HFFc6 (cell line): ENCODE data around the gene ATP6V1G1. TPM values are rescaled to one million over a fixed set of nuclear protein-coding genes. Genes with fewer than 3 reads are reported as not detected.
"Not testable (repeated sequence)": the region's sequence is repeated elsewhere in the genome, so short reads cannot be mapped to it uniquely, and the experiment has no call there.

Experiments used
- DNase-seq: peaks from one replicate; pipeline ENCODE4 v3.0.0-alpha.2; 2018
- H3K27ac Mint-ChIP-seq: 2 replicates; pipeline ENCODE4 v1.8.0; 2020; ENCODE audit warnings: mild to moderate bottlenecking, mixed read lengths
- H3K27me3 Mint-ChIP-seq: 2 replicates; pipeline ENCODE4 v1.8.0; 2021; ENCODE audit warnings: mild to moderate bottlenecking, moderate library complexity, mixed read lengths; ENCODE audit not compliant: insufficient read depth
- H3K36me3 Mint-ChIP-seq: 2 replicates; pipeline ENCODE4 v1.8.0; 2021; ENCODE audit warnings: low read depth, mixed read lengths
- H3K4me1 Mint-ChIP-seq: 2 replicates; pipeline ENCODE4 v1.8.0; 2020; ENCODE audit warnings: low read depth, mixed read lengths
- H3K4me3 Mint-ChIP-seq: 2 replicates; pipeline ENCODE4 v1.8.0; 2020; ENCODE audit warnings: mild to moderate bottlenecking, moderate library complexity, mixed read lengths
- H3K9me3 Mint-ChIP-seq: 2 replicates; pipeline ENCODE4 v1.8.0; 2020; ENCODE audit warnings: mild to moderate bottlenecking, mixed read lengths
- CTCF ChIP-seq: fragments of 200-600 bp; sonication (generic); IDR thresholded peaks from 2 replicates; pipeline ENCODE4 v1.5.0; 2021; ENCODE audit warnings: antibody characterized with exemption, mild to moderate bottlenecking
- total RNA-seq, 6 experiments: library from RNA; stranded (reverse); fragmentation: NEBNext Ultra II Directional; extraction: Animal tissue kit (Norgen Biotek cat#: 25700); gene quantifications; 2 replicates in 1 of 6; 3 replicates in 5 of 6; pipeline ENCODE4 v1.2.3, GENCODE V29; 2021

ATP6V1G1 gene
- total RNA-seq, 6 experiments from 2014 or later = 74.2 to 104 (median 86.5) TPM

- no peak for DNase-seq
- H3K27ac Mint-ChIP-seq = no peak overlapping the region
- H3K4me3 Mint-ChIP-seq = no peak overlapping the region
- H3K4me1 Mint-ChIP-seq = peaks cover 10% of the 10 kb centered on the region
- no peak for TF ChIP-seq CTCF
- no peaks in the 10 kb centered on the region for H3K36me3 Mint-ChIP-seq
- peaks cover 12% of the 10 kb centered on the region for H3K27me3 Mint-ChIP-seq
- no peaks in the 10 kb centered on the region for H3K9me3 Mint-ChIP-seq
These were observed 16.8 kb upstream of the ATP6V1G1 start for GRCh38 chr9:114570742-114571141.

DNA sequence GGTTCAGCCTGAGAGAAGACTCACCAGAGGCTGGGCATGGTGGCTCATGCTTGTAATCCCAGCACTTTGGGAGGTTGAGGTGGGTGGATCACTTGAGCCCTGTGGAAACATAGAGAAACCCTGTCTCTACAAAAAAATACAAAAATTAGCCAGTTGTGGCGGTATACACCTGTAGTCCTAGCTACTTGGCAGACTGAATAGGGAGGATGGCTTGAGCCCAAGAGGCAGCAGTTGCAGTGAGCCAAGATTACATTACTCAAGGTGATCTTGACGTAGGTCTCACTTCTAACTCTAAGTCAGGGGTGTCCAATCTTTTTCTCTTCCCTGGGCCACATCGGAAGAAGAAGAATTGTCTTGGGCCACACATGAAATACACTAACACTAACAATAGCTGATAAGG is 16.2 kb upstream of the ATP6V1G1 start:
- no peaks in the 10 kb centered on the region for H3K36me3 Mint-ChIP-seq
- no peak overlapping the region for H3K27ac Mint-ChIP-seq
- H3K4me3 Mint-ChIP-seq = no peak overlapping the region
- no peak for TF ChIP-seq CTCF
- peaks cover 12% of the 10 kb centered on the region for H3K27me3 Mint-ChIP-seq
- peaks cover 3% of the 10 kb centered on the region for H3K4me1 Mint-ChIP-seq
- no peaks in the 10 kb centered on the region for H3K9me3 Mint-ChIP-seq
- no peak for DNase-seq

DNA sequence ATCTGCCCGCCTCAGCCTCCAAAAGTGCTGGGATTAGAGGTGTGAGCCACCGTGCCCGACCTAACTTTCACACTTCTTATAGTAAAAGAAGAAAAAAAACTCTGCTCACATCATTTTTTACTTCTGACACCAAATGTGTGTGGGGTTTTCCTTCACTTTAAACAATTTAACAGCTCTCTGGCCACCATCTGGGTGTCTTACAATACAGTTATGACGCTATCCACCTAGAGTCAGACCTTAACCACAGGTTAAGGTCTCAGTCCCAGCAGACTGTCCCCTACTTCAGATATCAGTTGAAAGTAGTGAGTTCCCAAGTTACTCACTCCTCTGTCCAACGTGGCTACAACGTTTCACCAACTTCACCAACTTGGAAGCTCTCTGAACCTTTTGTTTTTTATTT is 15.4 kb upstream of the ATP6V1G1 start:
- H3K27me3 Mint-ChIP-seq = peaks cover 12% of the 10 kb centered on the region
- H3K4me1 Mint-ChIP-seq = no peaks in the 10 kb centered on the region
- no peak overlapping the region for H3K4me3 Mint-ChIP-seq
- H3K27ac Mint-ChIP-seq = no peak overlapping the region
- no peaks in the 10 kb centered on the region for H3K9me3 Mint-ChIP-seq
- no peak for TF ChIP-seq CTCF
- H3K36me3 Mint-ChIP-seq = no peaks in the 10 kb centered on the region
- no peak for DNase-seq

DNA sequence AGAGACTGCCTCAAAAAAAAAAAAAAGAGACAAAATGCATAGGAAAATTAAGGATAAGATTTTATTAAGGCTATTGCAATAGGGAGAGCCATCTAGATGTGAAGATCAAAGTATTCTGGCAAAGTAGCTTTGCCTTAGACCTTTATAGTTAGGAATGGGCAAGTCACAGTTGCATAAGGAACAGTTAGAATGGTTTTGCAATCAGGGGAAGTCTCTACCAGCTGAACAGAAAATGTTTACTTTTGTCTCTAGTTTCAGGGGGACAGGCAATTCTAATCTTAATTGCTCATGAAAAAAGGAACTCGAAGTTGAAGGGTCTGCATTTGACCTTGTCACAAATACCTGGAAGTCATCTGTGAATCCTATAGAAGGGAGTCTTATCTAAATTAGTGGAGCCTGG is 13.1 kb upstream of the ATP6V1G1 start:
- no peaks in the 10 kb centered on the region for H3K4me1 Mint-ChIP-seq
- no peak overlapping the region for H3K4me3 Mint-ChIP-seq
- DNase-seq = no peak
- TF ChIP-seq CTCF = no peak
- H3K27me3 Mint-ChIP-seq = peaks cover 12% of the 10 kb centered on the region
- no peak overlapping the region for H3K27ac Mint-ChIP-seq
- no peaks in the 10 kb centered on the region for H3K9me3 Mint-ChIP-seq
- no peaks in the 10 kb centered on the region for H3K36me3 Mint-ChIP-seq

DNA sequence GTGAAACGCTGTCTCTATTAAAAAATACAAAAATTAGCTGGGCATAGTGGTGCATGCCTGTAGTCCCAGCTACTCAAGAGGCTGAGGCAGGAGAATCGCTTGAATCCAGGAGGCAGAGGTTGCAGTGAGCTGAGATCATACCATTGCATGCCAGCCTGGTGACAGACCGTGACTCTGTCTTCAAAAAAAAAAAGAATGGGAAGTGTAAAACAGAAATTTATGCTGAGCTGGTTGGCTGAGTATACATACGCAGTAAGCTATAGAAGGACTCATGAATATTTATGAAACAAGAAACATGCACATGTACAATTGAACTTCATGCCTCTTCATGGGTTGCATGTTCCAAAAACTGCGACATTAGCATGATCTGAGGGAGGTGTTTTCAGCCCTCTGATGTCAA is 10.8 kb upstream of the ATP6V1G1 start:
- H3K27me3 Mint-ChIP-seq = peaks cover 11% of the 10 kb centered on the region
- not testable (repeated sequence) for H3K4me1 Mint-ChIP-seq, H3K36me3 Mint-ChIP-seq, DNase-seq, H3K27ac Mint-ChIP-seq, H3K4me3 Mint-ChIP-seq, H3K9me3 Mint-ChIP-seq

DNA sequence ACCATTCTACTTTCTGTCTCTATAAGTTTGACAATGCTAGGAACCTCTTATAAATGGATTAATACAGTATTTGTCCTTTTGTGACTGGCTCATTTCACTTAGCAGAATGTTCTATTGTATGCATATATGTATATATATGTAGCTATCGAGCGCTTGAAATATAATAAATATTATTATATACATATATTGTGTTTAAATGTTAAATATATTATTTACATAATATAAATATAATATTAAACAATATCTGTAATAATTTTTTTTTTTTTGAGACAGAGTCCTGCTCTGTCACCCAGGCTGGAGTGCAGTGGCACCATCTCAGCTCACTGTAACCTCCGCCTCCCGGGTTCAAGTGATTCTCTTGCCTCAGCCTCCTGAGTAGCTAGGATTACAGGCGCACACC is 9.4 kb upstream of the ATP6V1G1 start:
- not testable (repeated sequence) for DNase-seq, H3K4me1 Mint-ChIP-seq, H3K27ac Mint-ChIP-seq, H3K4me3 Mint-ChIP-seq, H3K36me3 Mint-ChIP-seq, H3K9me3 Mint-ChIP-seq
- peaks cover 12% of the 10 kb centered on the region for H3K27me3 Mint-ChIP-seq

GRCh38 chr9:114580609-114581193 is 6.9 kb upstream of the ATP6V1G1 start:
- Mint-ChIP-seq H3K27me3 (peaks cover 7% of the 10 kb centered on the region), H3K27ac (no peak overlapping the region), H3K36me3 (no peaks in the 10 kb centered on the region), H3K9me3 (no peaks in the 10 kb centered on the region), H3K4me3 (no peak overlapping the region), H3K4me1 (no peaks in the 10 kb centered on the region)
- TF ChIP-seq CTCF = no peak
- no peak for DNase-seq
